Transverse colon (tissue), 4 donors: ENCODE data around the gene HOXD11. TPM values are rescaled to one million over a fixed set of nuclear protein-coding genes. Genes with fewer than 3 reads are reported as not detected.

Source experiments
- DNase-seq: peaks from one replicate; pipeline ENCODE4 v3.0.0-alpha.2; 2019
- H3K27ac ChIP-seq, 4 donors: fragments of 200-600 bp; sonication (generic); 2 replicates each; pipeline ENCODE4 v1.5.1; 2016 to 2018; ENCODE audit warnings: inconsistent platforms in 4 of 4
- H3K27me3 ChIP-seq: fragments of 200-600 bp; sonication (generic); 2 replicates; pipeline ENCODE4 v1.5.1; 2017; ENCODE audit warnings: inconsistent platforms
- H3K36me3 ChIP-seq, 4 donors: fragments of 200-600 bp; sonication (generic); 2 replicates each; pipeline ENCODE4 v1.5.1; 2017 to 2019; ENCODE audit warnings: inconsistent platforms in 4 of 4
- H3K4me1 ChIP-seq, 4 donors: fragments of 200-600 bp; sonication (generic); 2 replicates each; pipeline ENCODE4 v1.5.1; 2017 to 2020; ENCODE audit warnings: inconsistent platforms in 4 of 4
- H3K4me3 ChIP-seq, 4 donors: fragments of 200-600 bp; sonication (generic); 1 replicate in 1 of 4; 2 replicates in 3 of 4; pipeline versions ENCODE4 v1.5.1 to v1.6.1; 2017 to 2019; ENCODE audit warnings: inconsistent platforms in 4 of 4
- H3K9me3 ChIP-seq, 2 donors: fragments of 200-600 bp; sonication (generic); 2 replicates each; pipeline ENCODE4 v1.5.1; 2017 to 2019; ENCODE audit warnings: inconsistent platforms in 2 of 2
- CTCF ChIP-seq, 5 experiments: fragments of 200-600 bp in 3 of 5; fragments of 450-650 bp in 2 of 5; sonication (generic) in 3 of 5; IDR thresholded peaks; 1 replicate in 2 of 5; 2 replicates in 3 of 5; pipeline ENCODE4 v1.5.1; 2016 to 2017; ENCODE audit warnings: antibody characterized with exemption in 5 of 5, inconsistent platforms in 3 of 5, mild to moderate bottlenecking in 2 of 5, moderate library complexity in 1 of 5
- EP300 ChIP-seq: sonication (generic); formaldehyde crosslinking; IDR thresholded peaks from one replicate; pipeline ENCODE4 v1.6.1; 2017; ENCODE audit warnings: antibody characterized with exemption, low read depth
- POLR2A ChIP-seq: fragments of 450-650 bp; IDR thresholded peaks from one replicate; pipeline ENCODE4 v1.6.1; 2016; ENCODE audit warnings: antibody characterized with exemption, mild to moderate bottlenecking, moderate library complexity
- POLR2AphosphoS5 ChIP-seq, 3 donors: sonication (generic); formaldehyde crosslinking; IDR thresholded peaks; one replicate each; pipeline ENCODE4 v1.6.1; 2016; ENCODE audit warnings: antibody characterized with exemption in 3 of 3
- WGBS, 2 donors: methylation state at CpG; one replicate each; pipeline ENCODE4 v1.1.5; 2018; ENCODE audit warnings: low coverage in 1 of 2; 5-methylcytosine and 5-hydroxymethylcytosine counted together
- in situ Hi-C, 4 donors: fragments of 200-750 bp; cut with MboI; loops; one replicate each; pipeline versions ENCODE4 v1.15.0 to v1.15.1; 2017; ENCODE audit warnings: low sequenced_read_pairs in 3 of 4, low pct_ligation_motif_present in 1 of 4, low pct_unique_long_range_greater_than_20kb in 1 of 4
- intact Hi-C: fragments of 100-400 bp; cut with DNase I; formaldehyde crosslinking; loops from one replicate; pipeline ENCODE4 v1.15.1; 2023; ENCODE audit warnings: low total_unique reads
- total RNA-seq, 4 donors: library from RNA; depleted of rRNA; stranded (reverse); fragments of >200 nt; gene quantifications; one replicate each; pipeline ENCODE4 v1.1.0, GENCODE V29; 2016

The HOXD11 gene
- total RNA-seq, 4 donors from 2014 or later, result 0.41 to 13.5 (median 4.4) TPM

- no peak overlapping the region for H3K4me3 ChIP-seq
- H3K27ac ChIP-seq, result no peak overlapping the region
- TF ChIP-seq CTCF (IDR thresholded peaks at IDR 0.05) (no peak), EP300 (no peak), POLR2A (no peak), POLR2AphosphoS5 (IDR thresholded peaks at IDR 0.05) (no peak)
- H3K27me3 ChIP-seq, result peaks cover 15% of the 10 kb centered on the region
- DNase-seq, result no peak
- no peaks in the 10 kb centered on the region for H3K9me3 ChIP-seq
- H3K36me3 ChIP-seq, result peaks cover 0 to 8% (median 0%) of the 10 kb centered on the region in 4 donors
- in situ Hi-C loops, result loop anchor here in 3 of 4 donors (10.0 to 25.0 kb wide), 3 partner anchors 406 to 663 kb away; no protein-coding TSS in a partner anchor
- 69 to 87% methylated on average over 3 to 11 of the region's 11 CpGs for WGBS, 2 donors
- H3K4me1 ChIP-seq, result peaks cover 8 to 20% (median 14%) of the 10 kb centered on the region in 4 donors
- intact Hi-C loops, result no loop called here
Measured at GRCh38 chr2:176148751-176149421, 41.8 kb downstream of the HOXD11 start.

- in situ Hi-C loops, result loop anchor here in 3 of 4 donors (10.0 to 25.0 kb wide), 3 partner anchors 405 to 663 kb away; no protein-coding TSS in a partner anchor
- peaks cover 19% of the 10 kb centered on the region for H3K27me3 ChIP-seq
- WGBS, 2 donors, result 67% methylated on average over 22 of the region's 22 CpGs; no CpG with 5 or more reads in 1 of the 2 donors
Measured at GRCh38 chr2:176149481-176149938, 42.4 kb downstream of the HOXD11 start.

GRCh38 chr2:176149939-176150583, 43.0 kb downstream of the HOXD11 start:
- peaks cover 8 to 17% (median 13%) of the 10 kb centered on the region in 4 donors for H3K4me1 ChIP-seq
- intact Hi-C loops, result no loop called here
- no peak for DNase-seq
- H3K9me3 ChIP-seq, result no peaks in the 10 kb centered on the region
- no peak overlapping the region for H3K4me3 ChIP-seq
- H3K27ac ChIP-seq, result no peak overlapping the region
- peaks cover 0 to 8% (median 0%) of the 10 kb centered on the region in 4 donors for H3K36me3 ChIP-seq
- 67 to 72% methylated on average over 14 to 24 of the region's 24 CpGs for WGBS, 2 donors
- in situ Hi-C loops, result loop anchor here in 3 of 4 donors (10.0 to 25.0 kb wide), 3 partner anchors 405 to 662 kb away; no protein-coding TSS in a partner anchor
- TF ChIP-seq POLR2AphosphoS5 (IDR thresholded peaks at IDR 0.05), result no peak
- TF ChIP-seq CTCF (IDR thresholded peaks at IDR 0.05), result no peak
- TF ChIP-seq EP300, result no peak
- TF ChIP-seq POLR2A, result no peak
- H3K27me3 ChIP-seq, result peaks cover 25% of the 10 kb centered on the region

More at GRCh38 chr2:176149481-176149938, 42.4 kb downstream of the HOXD11 start:
- Histone ChIP-seq H3K9me3 (no peaks in the 10 kb centered on the region), H3K27ac (no peak overlapping the region), H3K36me3 (peaks cover 0 to 8% (median 0%) of the 10 kb centered on the region in 4 donors), H3K4me3 (no peak overlapping the region), H3K4me1 (peaks cover 8 to 20% (median 14%) of the 10 kb centered on the region in 4 donors)
- TF ChIP-seq POLR2A (no peak), POLR2AphosphoS5 (IDR thresholded peaks at IDR 0.05) (no peak), EP300 (no peak), CTCF (IDR thresholded peaks at IDR 0.05) (no peak)
- DNase-seq, result no peak
- intact Hi-C loops, result no loop called here
